SK-N-SH (cell line): ENCODE measurements around the gene LGR5.

Experiments
- TAF1 ChIP-seq: IDR thresholded peaks from 2 replicates; pipeline ENCODE4 v1.6.1; 2012; ENCODE audit warnings: low read depth, mild to moderate bottlenecking, low read length, moderate library complexity, borderline replicate concordance
- YY1 ChIP-seq: IDR thresholded peaks from 2 replicates; pipeline ENCODE4 v1.4.0; 2012; ENCODE audit warnings: low read depth, mild to moderate bottlenecking
- TF ChIP-seq, protein P1 (sequence below): fragments of 200-600 bp; sonication (generic); IDR thresholded peaks from 2 replicates; pipeline ENCODE4 v1.6.1; 2017; ENCODE audit warnings: antibody characterized with exemption, mild to moderate bottlenecking, moderate library complexity
- TF ChIP-seq, protein P2 (sequence below): IDR thresholded peaks from 2 replicates; pipeline ENCODE4 v1.4.0; 2012; ENCODE audit warnings: low read depth

DNA sequence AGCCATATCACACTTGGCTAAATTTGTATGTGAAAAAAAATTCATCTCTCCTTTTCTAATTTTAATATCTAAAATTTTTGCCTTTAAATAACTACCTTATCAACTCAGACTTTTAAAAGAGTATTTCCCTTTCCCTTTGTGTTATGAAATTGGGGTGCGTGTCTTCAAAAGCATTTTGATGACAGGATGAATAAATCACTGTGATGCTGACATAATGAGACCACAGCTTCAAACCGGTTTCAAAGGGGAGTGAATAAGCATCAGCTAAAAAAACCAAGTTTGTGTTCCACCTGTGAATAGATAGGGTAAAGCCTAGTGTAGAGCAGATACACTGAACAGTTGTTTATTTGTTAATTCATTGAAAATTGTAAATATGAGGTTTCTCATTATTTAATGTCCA is 85.0 kb downstream of the LGR5 start:
- no peak for TF ChIP-seq YY1
- TF ChIP-seq, protein P1, sequence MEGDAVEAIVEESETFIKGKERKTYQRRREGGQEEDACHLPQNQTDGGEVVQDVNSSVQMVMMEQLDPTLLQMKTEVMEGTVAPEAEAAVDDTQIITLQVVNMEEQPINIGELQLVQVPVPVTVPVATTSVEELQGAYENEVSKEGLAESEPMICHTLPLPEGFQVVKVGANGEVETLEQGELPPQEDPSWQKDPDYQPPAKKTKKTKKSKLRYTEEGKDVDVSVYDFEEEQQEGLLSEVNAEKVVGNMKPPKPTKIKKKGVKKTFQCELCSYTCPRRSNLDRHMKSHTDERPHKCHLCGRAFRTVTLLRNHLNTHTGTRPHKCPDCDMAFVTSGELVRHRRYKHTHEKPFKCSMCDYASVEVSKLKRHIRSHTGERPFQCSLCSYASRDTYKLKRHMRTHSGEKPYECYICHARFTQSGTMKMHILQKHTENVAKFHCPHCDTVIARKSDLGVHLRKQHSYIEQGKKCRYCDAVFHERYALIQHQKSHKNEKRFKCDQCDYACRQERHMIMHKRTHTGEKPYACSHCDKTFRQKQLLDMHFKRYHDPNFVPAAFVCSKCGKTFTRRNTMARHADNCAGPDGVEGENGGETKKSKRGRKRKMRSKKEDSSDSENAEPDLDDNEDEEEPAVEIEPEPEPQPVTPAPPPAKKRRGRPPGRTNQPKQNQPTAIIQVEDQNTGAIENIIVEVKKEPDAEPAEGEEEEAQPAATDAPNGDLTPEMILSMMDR: no peak
- TF ChIP-seq, protein P2, sequence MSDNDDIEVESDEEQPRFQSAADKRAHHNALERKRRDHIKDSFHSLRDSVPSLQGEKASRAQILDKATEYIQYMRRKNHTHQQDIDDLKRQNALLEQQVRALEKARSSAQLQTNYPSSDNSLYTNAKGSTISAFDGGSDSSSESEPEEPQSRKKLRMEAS: no peak
- no peak for TF ChIP-seq TAF1
